Stimulated activated naive CD8-positive, alpha-beta T cell treated with anti-CD3 and anti-CD28 coated beads, Interleukin-15, Interleukin-2, amounts not matched to agents 100 U/mL and 50 U/mL, for 24 hours (primary cell): Measurements from ENCODE around the gene NEGR1.

Source experiments
- ATAC-seq: fragments of 150-1000 bp; cut with Tn5 transposase; one replicate; pipeline ENCODE4 v1.10.0; 2021
- DNase-seq: peaks from one replicate; pipeline ENCODE4 v3.0.0; 2021

The NEGR1 gene

DNA sequence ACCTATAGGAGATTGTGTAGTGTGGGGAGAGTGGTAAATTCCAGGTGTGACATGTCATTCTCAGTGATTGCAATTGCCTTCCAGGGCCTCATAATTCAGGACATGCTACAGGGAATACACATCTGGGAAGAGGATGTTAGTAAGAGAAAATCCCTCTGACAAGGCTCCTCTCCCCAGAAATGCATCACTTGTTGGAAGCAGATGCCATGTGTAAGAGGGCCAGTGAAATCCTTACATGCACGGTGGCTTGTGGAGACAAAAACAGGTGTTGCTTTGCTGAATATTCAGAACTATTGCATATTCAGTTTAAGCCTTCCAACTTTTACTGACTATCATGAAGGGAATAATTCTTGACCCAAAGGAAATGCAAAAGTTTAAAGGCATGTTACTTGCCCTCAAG lies 503.4 kb downstream of the NEGR1 start:
- ATAC-seq (no peak), DNase-seq (no peak)

DNA sequence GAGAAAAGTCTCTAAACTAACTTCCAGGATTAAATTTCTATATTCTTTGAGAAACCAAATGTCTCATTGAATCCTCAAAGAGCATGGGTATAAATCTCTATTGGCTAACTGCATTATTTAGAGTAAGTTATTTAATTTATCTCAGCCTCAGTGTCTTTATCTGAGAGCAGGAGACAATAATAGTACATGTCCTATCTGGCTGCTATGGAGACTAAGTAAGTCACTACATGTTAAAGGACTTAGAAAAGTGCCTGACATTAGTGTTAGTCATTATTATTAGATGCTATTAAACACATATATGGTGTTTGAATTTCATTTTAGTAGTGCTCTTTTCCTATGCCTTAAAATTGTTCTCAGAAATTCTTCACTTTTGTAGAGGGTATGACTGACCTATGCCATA lies 505.2 kb downstream of the NEGR1 start:
- no peak for DNase-seq
- no peak for ATAC-seq

DNA sequence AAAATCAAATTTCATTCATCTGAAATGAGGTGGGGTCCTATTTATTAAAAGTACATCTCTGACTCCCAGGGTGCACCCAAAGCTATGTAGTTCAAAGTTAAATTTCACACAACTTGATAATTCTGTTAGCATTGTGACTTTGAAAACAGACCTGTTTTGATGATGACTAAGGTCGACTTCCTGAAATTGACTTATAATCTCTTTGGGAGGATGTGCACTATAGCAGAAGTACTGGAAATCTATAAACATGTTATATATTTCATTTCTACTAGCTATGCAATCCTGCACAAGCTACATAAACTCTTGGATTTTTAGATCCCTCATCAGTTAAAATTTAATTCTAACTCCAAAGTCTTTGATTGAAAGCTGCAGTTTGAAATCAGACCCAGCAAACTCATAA lies 507.6 kb downstream of the NEGR1 start:
- no peak for DNase-seq
- no peak for ATAC-seq

GRCh38 chr1:71770121-71770520 lies 512.2 kb downstream of the NEGR1 start:
- ATAC-seq: no peak
- DNase-seq: no peak

DNA sequence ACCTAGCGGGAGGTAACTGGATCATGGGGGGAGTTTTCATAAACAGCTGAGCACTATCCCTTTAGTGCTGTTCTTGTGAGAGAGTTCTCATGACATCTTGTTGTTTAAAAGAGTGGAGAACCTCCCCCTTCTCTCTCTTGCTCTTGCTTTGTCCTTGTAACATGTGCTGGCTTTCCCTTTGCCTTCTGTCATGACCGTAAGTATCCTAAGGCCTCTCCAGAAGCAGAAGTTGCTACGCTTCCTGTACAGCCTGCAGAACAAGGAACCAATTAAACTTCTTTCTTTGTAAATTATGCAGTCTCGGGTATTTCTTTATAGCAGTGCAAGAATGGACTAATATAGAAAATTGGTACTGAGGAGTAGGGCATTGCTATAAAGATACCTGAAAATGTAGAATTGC lies 515.6 kb downstream of the NEGR1 start:
- DNase-seq: no peak
- ATAC-seq: no peak

DNA sequence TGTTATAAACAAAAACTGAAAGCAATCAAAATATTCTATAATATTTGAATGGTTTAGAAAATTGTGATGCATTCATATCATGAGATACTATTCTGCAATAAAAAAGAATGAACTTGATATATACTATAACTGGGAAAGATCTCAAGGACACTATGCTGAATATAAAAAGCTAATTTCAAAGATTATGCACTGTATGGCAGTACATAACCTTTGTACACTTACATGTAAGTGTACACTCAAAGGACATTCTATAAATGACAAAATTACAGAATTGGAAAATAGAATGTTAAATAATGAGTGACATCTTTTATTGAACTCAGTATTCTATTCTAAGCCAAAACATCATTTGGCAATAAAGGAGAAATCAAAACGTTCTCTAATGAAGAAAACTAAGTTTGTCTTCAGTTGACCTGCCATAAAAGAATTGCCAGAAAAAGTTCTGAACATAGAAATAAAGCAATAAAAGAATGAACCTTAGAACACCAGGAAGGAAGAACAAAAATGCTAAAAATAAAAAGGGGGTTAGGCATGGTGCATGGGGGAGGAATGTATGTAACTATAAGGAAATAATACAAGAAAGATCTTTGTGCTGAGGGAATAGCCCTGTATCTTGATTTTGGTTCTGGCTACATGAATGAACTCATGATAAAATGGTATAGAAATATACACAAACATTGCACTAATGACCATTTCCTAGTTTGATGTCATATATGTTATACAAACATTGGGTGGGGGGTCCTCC lies 519.7 kb downstream of the NEGR1 start:
- ATAC-seq: no peak
- no peak for DNase-seq

- DNase-seq (no peak), ATAC-seq (no peak)
Measured at GRCh38 chr1:71755441-71755840, 526.9 kb downstream of the NEGR1 start.

GRCh38 chr1:71753746-71754145 lies 528.6 kb downstream of the NEGR1 start:
- DNase-seq (no peak), ATAC-seq (no peak)

DNA sequence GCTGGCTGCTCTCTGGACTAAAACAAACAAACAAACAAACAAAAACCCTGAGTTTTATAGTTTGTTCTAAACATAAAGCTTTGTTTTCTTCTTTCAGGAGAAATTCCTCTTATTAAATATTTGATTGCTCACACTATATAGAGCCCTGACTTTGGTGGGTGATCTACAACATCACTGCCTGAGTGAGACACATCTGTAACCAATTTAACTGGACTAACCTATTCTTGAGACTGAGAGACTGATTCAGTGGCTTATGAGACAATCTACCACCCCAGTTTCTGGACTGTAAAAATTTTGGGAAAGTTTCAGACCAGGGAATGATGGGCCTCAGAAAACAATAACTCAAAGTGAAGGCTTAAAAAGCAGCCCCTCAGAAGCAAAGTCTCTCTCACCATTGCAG lies 537.0 kb downstream of the NEGR1 start:
- ATAC-seq: no peak
- no peak for DNase-seq

- no peak for ATAC-seq
- DNase-seq: no peak
Measured at GRCh38 chr1:71743862-71744261, 538.5 kb downstream of the NEGR1 start.

GRCh38 chr1:71738910-71739309 lies 543.4 kb downstream of the NEGR1 start:
- ATAC-seq (no peak), DNase-seq (no peak)

DNA sequence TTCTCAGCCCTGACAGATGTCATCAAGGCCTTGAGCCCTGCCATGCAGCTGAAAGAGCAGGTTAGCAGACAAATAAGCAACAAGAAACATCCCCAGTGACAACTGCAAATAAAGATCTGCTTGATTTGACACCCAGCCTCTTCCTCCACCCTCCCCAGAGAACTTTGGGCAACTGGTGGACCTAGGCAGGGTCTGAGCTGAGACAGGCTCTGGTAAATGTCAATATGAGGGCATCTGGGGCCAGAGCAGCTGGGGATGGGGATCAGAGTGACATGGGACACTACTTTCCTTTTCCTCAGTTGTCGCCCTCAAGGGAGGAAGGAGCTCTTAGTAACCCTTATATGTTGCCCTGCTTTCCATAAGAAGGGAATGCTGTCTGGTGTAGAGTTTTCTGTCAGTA lies 544.1 kb downstream of the NEGR1 start:
- no peak for DNase-seq
- no peak for ATAC-seq

DNA sequence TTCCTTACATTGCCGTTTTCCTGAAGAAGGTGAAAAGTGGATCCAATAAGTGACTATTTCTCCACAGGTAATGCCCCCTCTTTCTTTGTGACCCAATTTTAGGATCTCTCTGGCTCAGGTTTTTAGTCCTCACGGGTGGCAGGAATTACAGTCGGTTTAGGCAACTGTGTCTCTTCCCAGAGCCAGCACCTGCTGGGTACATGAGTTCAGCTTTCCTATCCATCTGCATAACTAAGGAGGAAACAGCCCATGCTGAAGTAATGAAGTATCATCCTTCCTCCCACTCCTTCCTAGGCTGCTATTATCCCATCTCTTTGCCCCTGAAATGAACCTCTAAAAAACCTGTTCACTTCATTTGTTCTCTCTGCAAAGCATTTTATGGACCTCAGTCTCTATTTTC lies 544.6 kb downstream of the NEGR1 start:
- DNase-seq: no peak
- no peak for ATAC-seq

DNA sequence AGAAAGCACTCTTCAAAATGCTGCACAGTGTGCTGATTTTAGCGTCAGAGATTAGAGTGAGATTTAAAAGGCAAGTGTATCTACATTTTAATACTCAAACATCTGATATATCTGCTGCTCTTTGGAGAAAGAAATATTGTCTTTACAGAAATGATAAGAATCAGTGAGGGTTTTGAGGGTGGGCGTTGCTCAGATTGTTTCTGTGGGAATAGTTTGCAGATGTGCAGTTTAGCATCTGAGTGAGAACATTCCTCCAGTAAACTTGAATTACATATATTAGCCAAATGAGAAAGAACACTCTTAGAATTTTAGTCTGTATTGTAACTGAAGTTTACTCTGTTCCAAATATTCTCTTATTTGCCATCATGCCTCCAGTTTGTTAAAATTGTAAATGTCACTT lies 549.2 kb downstream of the NEGR1 start:
- no peak for DNase-seq
- no peak for ATAC-seq

DNA sequence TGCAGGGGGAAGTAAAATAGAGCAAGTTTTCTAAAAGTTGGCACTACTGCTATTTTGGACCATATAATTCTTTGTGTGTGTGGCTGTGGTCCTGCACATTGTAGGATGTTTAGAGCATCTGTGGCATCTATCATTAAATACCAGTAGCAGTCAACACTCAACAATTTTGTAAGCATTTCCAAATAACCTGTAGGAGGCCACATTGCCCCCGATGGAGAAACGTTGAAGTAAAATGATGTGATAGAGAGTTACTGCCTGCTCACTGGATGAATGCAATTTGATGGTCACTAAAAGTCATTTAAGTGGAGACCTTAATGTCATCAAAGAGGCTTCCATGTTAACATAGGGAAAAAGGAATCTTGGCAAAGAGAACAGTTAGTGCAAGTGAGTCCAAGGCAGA lies 560.8 kb downstream of the NEGR1 start:
- ATAC-seq (no peak), DNase-seq (no peak)

GRCh38 chr1:71719330-71719729 lies 563.0 kb downstream of the NEGR1 start:
- ATAC-seq (no peak), DNase-seq (no peak)

DNA sequence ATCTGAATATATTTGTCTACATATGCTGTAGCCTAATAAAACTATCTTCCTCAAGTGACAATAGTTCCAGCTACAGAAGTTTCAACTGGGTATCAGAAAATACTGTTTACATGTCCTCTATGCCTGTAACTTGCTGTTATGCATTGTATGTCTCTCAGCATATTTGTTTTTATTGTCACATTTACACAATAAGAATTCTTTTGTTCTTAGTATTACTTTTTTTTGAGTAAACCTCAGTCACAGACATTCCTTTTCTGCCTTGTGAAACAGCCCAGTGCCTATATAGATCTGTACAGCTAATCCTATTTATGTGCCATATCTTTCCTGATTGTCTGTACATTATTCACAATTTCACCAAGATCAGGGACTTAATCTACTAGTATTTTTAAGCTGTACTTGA lies 565.2 kb downstream of the NEGR1 start:
- no peak for DNase-seq
- no peak for ATAC-seq

- DNase-seq (no peak), ATAC-seq (no peak)
Measured at GRCh38 chr1:71711456-71711855, 570.9 kb downstream of the NEGR1 start.

- no peak for ATAC-seq
- no peak for DNase-seq
Measured at GRCh38 chr1:71706029-71706671, 576.2 kb downstream of the NEGR1 start.

DNA sequence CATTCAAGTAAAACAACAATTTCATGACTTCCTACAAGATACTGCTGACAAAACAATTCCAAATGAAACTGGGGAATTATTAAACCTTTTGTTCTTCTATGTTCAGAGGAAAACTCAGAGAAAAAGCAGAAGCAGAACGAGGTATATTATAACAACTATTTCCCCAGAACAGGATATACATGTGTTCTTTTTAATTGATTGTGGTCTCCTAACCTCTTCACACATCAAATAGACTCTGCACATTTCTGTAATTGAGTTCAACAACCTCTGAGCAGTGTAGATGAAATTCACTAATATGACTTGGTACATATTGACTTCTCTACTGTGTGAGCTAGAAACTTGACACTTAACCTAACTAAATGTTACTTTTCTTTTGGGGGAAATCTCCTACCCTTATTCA lies 584.2 kb downstream of the NEGR1 start:
- no peak for DNase-seq
- ATAC-seq: no peak

GRCh38 chr1:71695821-71696220 lies 586.5 kb downstream of the NEGR1 start:
- no peak for DNase-seq
- no peak for ATAC-seq

DNA sequence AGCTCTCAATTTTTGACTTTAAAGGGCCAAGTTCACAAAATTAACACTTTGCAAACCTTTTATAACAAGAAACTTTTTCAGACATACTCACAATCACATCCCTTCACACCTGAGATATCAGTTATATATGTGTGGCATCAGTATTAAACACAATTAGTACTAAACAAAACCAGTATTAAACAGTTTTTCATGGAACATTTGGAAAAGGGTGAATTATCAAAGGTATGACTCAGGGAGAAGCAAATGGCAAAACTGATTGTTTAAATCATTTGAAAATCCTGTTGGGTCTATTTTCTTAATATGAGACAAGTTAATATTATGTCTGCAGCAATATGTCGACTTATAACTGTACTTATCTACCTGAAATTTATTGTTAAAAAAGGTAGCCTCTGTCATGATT lies 587.3 kb downstream of the NEGR1 start:
- DNase-seq: no peak
- no peak for ATAC-seq

GRCh38 chr1:71693581-71693980 lies 588.8 kb downstream of the NEGR1 start:
- ATAC-seq (no peak), DNase-seq (no peak)

DNA sequence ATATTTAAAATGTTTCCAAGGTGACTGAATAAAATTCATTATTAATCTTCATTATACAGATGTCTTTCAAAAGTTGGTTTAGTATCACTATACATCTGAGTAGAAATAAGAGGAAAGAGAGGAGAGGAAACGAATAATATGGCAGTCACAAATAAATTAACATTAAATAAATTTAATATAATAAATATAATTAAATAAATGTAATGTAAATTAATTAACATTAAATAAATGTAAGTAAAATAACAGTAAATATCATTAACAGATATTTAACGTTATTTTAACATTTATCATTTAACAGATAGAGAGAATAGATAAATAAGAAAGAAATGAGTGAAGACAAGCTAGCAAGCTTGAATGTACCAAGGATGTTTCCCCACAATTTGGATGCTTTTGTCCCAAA lies 592.7 kb downstream of the NEGR1 start:
- DNase-seq (no peak), ATAC-seq (no peak)
